Nucleus accumbens (tissue), 56 donors: ENCODE data around the gene LPP.

Source experiments
- DNase-seq, 56 donors: peaks; one replicate each; lab custom pipeline; 2025; lab: John Stamatoyannopoulos, UW

The LPP gene

GRCh38 chr3:188827576-188827975 is 673.6 kb downstream of the LPP start:
- DNase-seq = no peak

DNA sequence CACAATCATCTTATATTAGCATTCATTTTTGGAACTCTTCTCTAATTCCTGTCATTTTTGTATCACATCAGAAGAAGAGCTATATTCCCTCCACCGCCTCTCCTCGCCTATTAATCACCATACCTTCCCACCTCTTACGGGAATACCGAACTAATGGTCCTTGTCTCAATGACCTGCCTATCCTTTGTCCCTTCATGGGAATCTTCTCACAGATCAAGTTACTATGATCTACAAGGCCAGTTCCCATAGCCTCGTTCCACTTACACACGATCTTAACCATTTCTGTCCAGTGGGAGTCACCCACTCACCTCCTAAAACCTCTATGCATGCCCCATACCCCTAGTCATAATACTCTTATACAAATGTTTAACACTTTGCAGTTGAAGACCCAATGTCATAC is 675.2 kb downstream of the LPP start:
- no peak for DNase-seq

DNA sequence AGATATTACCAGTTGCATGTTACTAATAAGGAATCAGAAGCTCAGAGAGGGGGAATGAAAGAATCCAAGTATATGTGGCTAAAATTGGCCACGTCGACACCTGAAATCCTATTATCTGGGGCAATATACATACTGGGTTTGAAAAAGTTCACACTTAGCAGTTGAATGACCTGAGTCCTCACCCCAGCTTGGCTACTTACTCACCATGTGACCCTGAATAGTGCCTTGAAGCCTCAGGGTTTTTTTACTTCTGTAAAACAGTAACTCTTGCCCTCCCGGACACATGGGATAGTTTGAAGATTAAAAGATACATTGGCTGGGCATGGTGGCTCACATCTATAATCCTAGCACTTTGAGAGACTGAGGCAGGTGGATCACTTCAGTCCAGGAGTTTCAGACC is 675.6 kb downstream of the LPP start:
- no peak for DNase-seq

- no peak for DNase-seq
Observed at GRCh38 chr3:188830893-188831292, 676.9 kb downstream of the LPP start.

DNA sequence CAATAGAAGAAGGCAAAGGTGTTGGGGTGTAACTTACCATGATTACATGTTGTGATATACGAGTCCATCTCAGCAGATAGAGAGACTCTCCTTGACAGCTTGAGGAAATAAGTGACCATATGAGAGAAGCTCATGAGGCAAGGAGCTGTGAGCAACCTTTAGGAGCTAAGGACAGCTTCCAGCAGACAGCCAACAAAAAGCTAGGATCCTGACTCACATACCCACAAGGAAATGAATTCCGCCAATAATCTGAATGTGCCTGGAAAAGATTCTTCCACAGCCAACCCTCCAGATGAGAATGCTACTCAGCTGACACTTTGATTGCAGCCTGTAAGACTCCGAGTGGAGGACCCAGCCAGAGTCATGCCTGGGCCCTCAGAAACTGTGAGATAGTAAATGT is 678.2 kb downstream of the LPP start:
- DNase-seq = no peak

DNA sequence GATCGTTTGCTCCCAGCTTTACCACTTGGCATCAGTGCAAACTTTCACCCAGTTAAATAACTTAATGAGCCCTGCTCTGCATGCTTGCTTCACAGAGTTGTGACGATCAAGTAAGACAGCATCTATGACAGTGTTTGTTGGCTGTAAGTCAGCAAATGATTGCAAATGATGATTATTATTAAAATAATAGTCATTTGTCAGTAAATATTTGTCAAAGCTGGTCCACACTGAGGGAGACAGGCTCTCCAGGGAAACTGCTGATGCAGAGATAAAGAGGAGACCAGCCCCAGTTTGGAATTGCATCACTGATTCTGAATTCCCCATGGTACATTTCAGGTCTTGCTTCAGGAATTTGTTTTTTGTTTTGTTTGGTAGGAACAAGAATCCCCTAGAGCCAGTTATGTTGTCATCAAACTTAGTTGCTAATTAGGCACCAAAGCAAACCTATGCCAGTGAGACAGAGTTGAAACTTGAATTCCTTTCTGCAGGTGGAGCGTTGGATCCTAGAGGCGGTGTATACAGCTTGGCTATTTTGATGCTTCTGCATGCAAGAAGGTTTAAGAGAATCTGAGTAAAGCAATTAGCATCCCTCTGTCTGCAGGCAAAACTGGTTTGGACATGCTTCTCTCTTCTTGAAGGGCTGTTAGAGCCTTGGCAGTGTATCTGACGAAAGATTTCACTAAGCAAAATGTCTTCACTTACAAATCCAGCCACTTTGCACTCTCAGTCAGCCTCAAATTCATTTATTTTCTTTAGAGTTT is 679.2 kb downstream of the LPP start:
- DNase-seq = no peak

DNA sequence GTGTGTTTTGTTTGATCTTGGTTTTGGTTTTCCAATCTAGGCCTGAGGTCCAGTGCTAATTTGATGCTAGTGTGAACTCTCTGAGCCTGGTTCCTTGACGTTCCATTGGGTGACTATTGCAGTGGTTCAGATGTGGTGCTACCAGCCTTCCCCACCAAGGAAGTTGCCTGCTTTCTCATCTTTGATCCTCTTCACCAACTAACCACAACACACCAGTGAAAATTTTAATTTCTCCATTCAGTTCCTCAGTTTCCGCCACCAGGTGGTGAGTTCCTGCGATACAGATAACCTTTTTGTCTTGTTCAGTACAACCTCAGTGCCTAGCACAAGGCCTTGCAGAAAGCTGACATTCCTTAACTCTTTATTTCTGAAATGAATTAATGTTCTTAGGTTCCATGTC is 680.4 kb downstream of the LPP start:
- no peak for DNase-seq

GRCh38 chr3:188839187-188839695 is 685.3 kb downstream of the LPP start:
- no peak for DNase-seq

GRCh38 chr3:188840290-188840689 is 686.3 kb downstream of the LPP start:
- DNase-seq = no peak

DNA sequence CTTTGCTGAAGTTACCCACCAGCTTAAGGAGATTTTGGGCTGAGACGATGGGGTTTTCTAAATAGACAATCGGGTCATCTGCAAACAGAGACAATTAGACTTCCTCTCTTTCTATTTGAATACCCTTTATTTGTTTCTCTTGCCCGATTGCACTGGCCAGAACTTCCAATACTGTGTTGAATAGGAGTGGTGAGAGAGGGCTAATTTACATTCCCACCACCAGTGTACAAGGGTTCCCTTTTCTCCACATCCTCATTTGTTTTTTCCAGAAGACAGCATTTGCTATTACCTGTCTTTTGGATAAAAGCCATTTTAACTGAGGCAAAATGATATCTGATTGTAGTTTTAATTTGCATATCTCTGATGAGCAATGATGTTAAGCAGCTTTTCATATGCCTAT is 687.9 kb downstream of the LPP start:
- DNase-seq = no peak

- no peak for DNase-seq
Observed at GRCh38 chr3:188842639-188843038, 688.7 kb downstream of the LPP start.

GRCh38 chr3:188844096-188844495 is 690.1 kb downstream of the LPP start:
- no peak for DNase-seq

DNA sequence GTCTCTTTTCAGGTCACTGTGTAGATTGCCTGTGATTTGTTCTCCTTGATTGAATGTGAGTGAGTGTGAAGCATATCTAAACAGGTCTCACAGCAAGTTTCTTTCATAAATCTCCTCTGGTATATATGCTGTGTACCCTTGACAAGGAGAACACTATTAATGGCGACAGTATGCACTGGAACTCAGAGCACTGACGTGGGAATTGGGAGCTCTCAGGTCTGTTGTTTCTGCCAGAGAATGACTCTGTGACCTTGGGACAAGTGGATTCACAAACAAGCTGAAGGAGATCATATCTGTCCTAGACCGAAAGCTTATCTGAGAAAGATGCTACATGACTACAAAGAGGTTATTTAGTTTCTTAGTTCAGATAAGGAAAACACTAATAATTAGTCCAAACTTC is 691.6 kb downstream of the LPP start:
- no peak for DNase-seq

- peak in 4 of 56 donors; percentile 1 to 8 (median 2) for DNase-seq
Observed at GRCh38 chr3:188848947-188849346, 695.0 kb downstream of the LPP start.

DNA sequence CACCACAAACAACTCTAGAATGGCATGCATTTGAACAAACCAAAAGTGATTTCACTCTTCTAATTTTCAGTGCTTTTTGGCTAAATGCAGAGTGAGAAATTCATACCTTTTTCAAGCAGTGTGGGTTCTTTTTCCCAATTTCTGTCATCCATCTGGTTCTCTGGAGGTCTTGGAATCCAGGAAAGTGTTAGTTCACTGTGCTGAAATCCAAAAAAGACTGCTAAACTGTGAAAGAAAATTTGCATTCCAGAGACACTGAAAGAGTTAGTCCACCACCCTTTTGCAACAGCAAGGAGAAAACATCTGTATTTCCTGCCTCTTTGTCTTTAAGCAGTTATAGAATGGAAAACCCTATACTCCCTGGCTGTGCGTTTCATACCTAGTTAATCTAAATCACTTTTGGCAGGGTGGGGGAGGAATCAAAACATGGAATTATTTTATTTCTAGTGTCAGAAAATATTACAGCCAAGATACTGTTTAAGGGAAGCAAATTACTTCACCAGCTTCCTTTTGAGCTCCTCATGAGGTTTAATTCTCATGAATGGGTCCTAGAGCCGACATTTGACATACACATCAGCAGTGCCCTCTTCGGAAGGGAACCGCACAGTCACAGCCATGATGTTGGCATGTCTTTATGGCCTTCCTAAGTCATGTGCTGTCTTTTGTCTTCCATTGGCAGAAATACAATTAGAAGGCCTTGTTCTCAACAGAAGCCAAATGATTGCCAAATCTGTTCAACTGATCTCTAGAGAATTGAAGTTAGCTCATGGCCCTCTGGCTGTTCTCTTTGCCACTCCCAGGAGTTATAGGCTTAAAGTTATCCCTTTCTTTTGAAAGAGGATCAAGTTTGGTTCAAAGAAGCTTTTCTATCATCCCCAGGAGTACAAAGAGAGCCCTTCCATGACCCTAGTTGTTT is 700.2 kb downstream of the LPP start:
- DNase-seq = peak in 19 of 56 donors; percentile 3 to 65 (median 18)

DNA sequence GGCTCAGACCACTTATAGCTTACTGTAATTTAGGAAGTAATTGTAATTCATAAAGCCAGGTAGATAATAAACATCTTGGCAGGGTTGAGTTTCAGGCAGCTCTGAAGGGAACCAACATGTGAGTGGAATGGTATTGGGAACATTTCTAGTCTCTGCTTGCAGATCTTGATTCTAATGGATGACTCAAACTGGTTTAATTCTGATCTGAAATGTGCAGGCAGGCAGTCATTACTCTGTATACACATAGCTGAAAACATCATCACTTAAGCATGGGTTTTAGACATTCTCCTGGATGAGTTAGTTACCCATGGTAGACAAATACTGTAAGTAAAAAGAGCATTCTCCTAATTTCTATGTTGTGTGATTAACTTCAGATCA is 700.8 kb downstream of the LPP start:
- DNase-seq = no peak

GRCh38 chr3:188855675-188856074 is 701.7 kb downstream of the LPP start:
- DNase-seq = no peak

DNA sequence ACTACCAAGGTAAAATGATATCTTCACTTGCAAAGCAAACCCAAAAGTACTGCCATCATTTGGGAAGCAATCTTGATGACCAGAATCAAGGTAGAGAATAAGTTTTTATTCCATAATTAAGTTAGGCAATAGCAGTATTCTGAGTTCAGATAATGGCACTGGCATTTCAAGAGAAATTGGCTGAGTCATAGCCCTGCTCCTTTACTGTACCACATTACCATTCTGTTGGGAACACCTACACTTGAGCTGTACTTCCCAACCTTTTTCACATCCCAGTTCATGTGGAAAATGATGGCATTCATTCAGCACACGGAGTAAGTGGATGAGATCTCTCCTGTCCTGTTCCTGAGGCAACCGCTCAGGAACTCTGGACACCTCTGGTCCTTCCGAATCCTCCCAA is 706.2 kb downstream of the LPP start:
- peak in 6 of 56 donors; percentile 4 to 52 (median 20) for DNase-seq

DNA sequence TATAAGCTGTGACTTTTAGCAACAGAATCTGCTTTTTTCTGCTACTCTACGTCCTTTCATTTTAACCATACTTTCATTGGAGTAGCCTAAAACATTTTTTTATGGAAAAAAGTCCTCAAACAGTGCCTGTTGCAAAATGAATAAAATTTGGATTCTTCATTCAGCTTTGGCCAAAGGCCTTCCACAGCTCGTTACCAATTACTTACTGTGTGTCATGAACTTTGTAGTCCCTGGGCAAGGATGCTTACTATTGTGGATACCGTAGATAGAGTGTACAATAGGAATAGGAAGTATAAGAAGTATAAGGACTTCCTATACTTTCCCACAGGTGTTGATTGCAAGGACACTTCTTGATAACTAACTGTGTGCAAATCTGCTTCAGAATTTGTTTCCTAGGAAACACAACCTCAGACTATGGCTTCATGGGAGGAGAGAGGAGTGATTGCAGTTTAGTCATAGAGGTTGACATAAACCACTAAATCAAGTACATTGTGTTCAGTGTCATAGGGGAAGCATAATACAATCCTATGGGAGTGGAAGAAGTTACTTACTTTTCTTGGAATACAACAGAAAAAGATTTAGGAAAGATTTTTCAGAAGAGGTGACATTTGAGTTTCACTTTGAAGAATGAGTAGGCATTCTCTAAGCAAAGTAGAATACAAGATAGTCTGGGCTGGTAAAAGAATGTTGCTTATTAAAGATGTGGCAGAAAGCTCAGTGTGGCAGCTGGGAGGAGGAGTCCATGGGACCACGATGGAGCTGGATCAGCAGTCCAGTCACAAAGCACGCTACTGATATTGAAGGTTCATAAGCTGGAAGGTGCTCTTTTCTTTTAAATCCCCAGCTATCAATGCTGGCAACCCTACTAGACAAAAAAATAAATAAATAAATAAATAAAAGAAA is 708.1 kb downstream of the LPP start:
- DNase-seq = no peak

- DNase-seq = no peak
Observed at GRCh38 chr3:188863999-188864406, 710.0 kb downstream of the LPP start.
